ENCODE measurements around the gene CSMD2. TPM values are rescaled to one million over a fixed set of nuclear protein-coding genes. Genes with fewer than 3 reads are reported as not detected.

CSMD2 gene
- total RNA-seq, 1 experiment from 2014 or later = 13.2 TPM

DNA sequence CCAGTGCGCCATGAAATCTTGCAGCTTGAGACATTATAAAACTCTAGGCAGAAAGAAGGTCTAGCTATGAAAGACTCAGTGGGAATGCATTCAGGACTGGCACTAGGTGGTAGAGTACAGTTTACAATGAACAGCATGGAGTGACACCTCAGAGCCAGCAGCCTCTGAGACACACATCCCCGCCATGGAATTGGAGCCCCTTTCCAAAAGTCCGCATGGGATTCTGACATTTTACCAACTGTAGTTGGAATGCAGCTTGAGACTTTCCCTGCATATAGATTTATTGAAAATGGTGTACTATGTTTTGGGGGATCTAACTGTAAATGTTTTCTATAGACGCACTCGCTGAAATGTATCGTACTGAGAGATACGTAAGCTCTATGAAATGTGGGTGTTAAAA lies 576.3 kb downstream of the CSMD2 start (continued):
- TF ChIP-seq ZNF425 (CRISPR knock-in tag; conservative IDR thresholded peaks at IDR 0.05) = no peak
- no peak for TF ChIP-seq ETV6 (CRISPR knock-in tag; IDR thresholded peaks at IDR 0.05)
- no peak for TF ChIP-seq NR2C2 (CRISPR knock-in tag; IDR thresholded peaks at IDR 0.05)
- no peak for TF ChIP-seq CREB1 (CRISPR knock-in tag; IDR thresholded peaks at IDR 0.05)
- no peak for TF ChIP-seq MYBL2 (CRISPR knock-in tag; IDR thresholded peaks at IDR 0.05)
- TF ChIP-seq E2F5 (CRISPR knock-in tag; IDR thresholded peaks at IDR 0.05) = no peak
- TF ChIP-seq, protein P1, sequence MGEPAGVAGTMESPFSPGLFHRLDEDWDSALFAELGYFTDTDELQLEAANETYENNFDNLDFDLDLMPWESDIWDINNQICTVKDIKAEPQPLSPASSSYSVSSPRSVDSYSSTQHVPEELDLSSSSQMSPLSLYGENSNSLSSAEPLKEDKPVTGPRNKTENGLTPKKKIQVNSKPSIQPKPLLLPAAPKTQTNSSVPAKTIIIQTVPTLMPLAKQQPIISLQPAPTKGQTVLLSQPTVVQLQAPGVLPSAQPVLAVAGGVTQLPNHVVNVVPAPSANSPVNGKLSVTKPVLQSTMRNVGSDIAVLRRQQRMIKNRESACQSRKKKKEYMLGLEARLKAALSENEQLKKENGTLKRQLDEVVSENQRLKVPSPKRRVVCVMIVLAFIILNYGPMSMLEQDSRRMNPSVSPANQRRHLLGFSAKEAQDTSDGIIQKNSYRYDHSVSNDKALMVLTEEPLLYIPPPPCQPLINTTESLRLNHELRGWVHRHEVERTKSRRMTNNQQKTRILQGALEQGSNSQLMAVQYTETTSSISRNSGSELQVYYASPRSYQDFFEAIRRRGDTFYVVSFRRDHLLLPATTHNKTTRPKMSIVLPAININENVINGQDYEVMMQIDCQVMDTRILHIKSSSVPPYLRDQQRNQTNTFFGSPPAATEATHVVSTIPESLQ (CRISPR knock-in tag; IDR thresholded peaks at IDR 0.05) = no peak
- TF ChIP-seq ZNF416 (CRISPR knock-in tag; IDR thresholded peaks at IDR 0.05) = no peak
- TF ChIP-seq, protein P2, sequence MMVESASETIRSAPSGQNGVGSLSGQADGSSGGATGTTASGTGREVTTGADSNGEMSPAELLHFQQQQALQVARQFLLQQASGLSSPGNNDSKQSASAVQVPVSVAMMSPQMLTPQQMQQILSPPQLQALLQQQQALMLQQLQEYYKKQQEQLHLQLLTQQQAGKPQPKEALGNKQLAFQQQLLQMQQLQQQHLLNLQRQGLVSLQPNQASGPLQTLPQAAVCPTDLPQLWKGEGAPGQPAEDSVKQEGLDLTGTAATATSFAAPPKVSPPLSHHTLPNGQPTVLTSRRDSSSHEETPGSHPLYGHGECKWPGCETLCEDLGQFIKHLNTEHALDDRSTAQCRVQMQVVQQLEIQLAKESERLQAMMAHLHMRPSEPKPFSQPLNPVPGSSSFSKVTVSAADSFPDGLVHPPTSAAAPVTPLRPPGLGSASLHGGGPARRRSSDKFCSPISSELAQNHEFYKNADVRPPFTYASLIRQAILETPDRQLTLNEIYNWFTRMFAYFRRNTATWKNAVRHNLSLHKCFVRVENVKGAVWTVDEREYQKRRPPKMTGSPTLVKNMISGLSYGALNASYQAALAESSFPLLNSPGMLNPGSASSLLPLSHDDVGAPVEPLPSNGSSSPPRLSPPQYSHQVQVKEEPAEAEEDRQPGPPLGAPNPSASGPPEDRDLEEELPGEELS (CRISPR knock-in tag; IDR thresholded peaks at IDR 0.05) = no peak
- TF ChIP-seq KAT7 (CRISPR knock-in tag; IDR thresholded peaks at IDR 0.05; ENCODE audit: borderline replicate concordance) = no peak
- TF ChIP-seq, protein P3, sequence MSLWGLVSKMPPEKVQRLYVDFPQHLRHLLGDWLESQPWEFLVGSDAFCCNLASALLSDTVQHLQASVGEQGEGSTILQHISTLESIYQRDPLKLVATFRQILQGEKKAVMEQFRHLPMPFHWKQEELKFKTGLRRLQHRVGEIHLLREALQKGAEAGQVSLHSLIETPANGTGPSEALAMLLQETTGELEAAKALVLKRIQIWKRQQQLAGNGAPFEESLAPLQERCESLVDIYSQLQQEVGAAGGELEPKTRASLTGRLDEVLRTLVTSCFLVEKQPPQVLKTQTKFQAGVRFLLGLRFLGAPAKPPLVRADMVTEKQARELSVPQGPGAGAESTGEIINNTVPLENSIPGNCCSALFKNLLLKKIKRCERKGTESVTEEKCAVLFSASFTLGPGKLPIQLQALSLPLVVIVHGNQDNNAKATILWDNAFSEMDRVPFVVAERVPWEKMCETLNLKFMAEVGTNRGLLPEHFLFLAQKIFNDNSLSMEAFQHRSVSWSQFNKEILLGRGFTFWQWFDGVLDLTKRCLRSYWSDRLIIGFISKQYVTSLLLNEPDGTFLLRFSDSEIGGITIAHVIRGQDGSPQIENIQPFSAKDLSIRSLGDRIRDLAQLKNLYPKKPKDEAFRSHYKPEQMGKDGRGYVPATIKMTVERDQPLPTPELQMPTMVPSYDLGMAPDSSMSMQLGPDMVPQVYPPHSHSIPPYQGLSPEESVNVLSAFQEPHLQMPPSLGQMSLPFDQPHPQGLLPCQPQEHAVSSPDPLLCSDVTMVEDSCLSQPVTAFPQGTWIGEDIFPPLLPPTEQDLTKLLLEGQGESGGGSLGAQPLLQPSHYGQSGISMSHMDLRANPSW (CRISPR knock-in tag; conservative IDR thresholded peaks at IDR 0.05; ENCODE audit: low read depth) = no peak
- TF ChIP-seq, protein P4, sequence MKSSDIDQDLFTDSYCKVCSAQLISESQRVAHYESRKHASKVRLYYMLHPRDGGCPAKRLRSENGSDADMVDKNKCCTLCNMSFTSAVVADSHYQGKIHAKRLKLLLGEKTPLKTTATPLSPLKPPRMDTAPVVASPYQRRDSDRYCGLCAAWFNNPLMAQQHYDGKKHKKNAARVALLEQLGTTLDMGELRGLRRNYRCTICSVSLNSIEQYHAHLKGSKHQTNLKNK (CRISPR knock-in tag; IDR thresholded peaks at IDR 0.05) = no peak
- TF ChIP-seq, protein P5, sequence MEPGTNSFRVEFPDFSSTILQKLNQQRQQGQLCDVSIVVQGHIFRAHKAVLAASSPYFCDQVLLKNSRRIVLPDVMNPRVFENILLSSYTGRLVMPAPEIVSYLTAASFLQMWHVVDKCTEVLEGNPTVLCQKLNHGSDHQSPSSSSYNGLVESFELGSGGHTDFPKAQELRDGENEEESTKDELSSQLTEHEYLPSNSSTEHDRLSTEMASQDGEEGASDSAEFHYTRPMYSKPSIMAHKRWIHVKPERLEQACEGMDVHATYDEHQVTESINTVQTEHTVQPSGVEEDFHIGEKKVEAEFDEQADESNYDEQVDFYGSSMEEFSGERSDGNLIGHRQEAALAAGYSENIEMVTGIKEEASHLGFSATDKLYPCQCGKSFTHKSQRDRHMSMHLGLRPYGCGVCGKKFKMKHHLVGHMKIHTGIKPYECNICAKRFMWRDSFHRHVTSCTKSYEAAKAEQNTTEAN (CRISPR knock-in tag; IDR thresholded peaks at IDR 0.05) = no peak
- no peak for TF ChIP-seq ZNF423 (CRISPR knock-in tag; IDR thresholded peaks at IDR 0.05)
- no peak for TF ChIP-seq TEAD4 (CRISPR knock-in tag; IDR thresholded peaks at IDR 0.05)
- TF ChIP-seq SP1 (CRISPR knock-in tag; conservative IDR thresholded peaks at IDR 0.05) = no peak
- TF ChIP-seq, protein P6, sequence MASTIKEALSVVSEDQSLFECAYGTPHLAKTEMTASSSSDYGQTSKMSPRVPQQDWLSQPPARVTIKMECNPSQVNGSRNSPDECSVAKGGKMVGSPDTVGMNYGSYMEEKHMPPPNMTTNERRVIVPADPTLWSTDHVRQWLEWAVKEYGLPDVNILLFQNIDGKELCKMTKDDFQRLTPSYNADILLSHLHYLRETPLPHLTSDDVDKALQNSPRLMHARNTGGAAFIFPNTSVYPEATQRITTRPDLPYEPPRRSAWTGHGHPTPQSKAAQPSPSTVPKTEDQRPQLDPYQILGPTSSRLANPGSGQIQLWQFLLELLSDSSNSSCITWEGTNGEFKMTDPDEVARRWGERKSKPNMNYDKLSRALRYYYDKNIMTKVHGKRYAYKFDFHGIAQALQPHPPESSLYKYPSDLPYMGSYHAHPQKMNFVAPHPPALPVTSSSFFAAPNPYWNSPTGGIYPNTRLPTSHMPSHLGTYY (CRISPR knock-in tag; IDR thresholded peaks at IDR 0.05) = no peak

All from WTC11 (cell line).